GM12878 (cell line): ENCODE data around the gene CPA4. TPM values are rescaled to one million over a fixed set of nuclear protein-coding genes. Genes with fewer than 3 reads are reported as not detected.

ENCODE experiments used
- ATAC-seq: fragments of 200-7000 bp; cut with Tn5 transposase; 3 replicates; pipeline ENCODE4 v1.9.1; 2020; ENCODE audit warnings: mild to moderate bottlenecking, moderate library complexity
- BruUV-seq: library from RNA; stranded (reverse); fragments of 400-500 nt; replicated peaks from 2 replicates; lab custom pipeline; 2021; lab: Mats Ljungman, UMichigan
- CTCF ChIA-PET: fragments of 300-600 bp; sonication (Branson Sonifier 250); formaldehyde crosslinking; extraction: SDS; loops from one replicate; lab custom pipeline; 2021; ENCODE audit warnings: inconsistent platforms; lab: Yijun Ruan, JAX
- POLR2A ChIA-PET: fragments of 350-600 bp; formaldehyde crosslinking; extraction: SDS; loops from one replicate; lab custom pipeline; 2021; ENCODE audit warnings: inconsistent platforms; lab: Charles Lee
- RAD21 ChIA-PET: fragments of 300-600 bp; sonication (Branson Sonifier 250); formaldehyde crosslinking; loops from one replicate; lab custom pipeline; 2023; ENCODE audit warnings: antibody characterized with exemption; ENCODE audit not compliant: unreplicated experiment; lab: Charles Lee
- SMC1A ChIA-PET: fragments of 300-600 bp; sonication (Branson Sonifier 250); formaldehyde crosslinking; loops from one replicate; lab custom pipeline; 2023; ENCODE audit not compliant: unreplicated experiment, uncharacterized antibody; lab: Charles Lee
- DNase-seq: peaks from one replicate; pipeline ENCODE4 v3.0.0-alpha.2; 2011; ENCODE audit warnings: low read depth, low spot score
- FAIRE-seq: peaks from 3 replicates; lab custom pipeline; 2011; peaks lifted over from hg19 to GRCh38; lab: Jason Lieb, UNC
- H2AFZ ChIP-seq: 2 replicates; pipeline ENCODE4 v1.6.0; 2011; ENCODE audit warnings: low read depth, low read length, control low read depth; ENCODE audit not compliant: control insufficient read depth
- H3K27ac ChIP-seq: 2 replicates; pipeline ENCODE4 v1.5.1; 2011; ENCODE audit warnings: control low read depth; ENCODE audit not compliant: control insufficient read depth, insufficient read depth
- H3K27me3 ChIP-seq, 2 experiments: replicated peaks in 1 of 2; 2 replicates each; pipeline versions ENCODE4 v1.6.0 to v1.6.1; 2011; ENCODE audit warnings: low read length in 1 of 2; ENCODE audit not compliant: control insufficient read depth in 2 of 2, insufficient read depth in 2 of 2
- H3K36me3 ChIP-seq, 2 experiments: 2 replicates each; pipeline ENCODE4 v1.5.1; 2011; ENCODE audit warnings: low read length in 1 of 2; ENCODE audit not compliant: control insufficient read depth in 2 of 2, insufficient read depth in 2 of 2
- H3K4me1 ChIP-seq: 2 replicates; pipeline ENCODE4 v1.6.1; 2011; ENCODE audit warnings: mild to moderate bottlenecking, low read length, moderate library complexity, mixed read lengths; ENCODE audit not compliant: control insufficient read depth, insufficient read depth
- H3K4me2 ChIP-seq: 2 replicates; pipeline ENCODE4 v1.6.0; 2011; ENCODE audit warnings: control low read depth; ENCODE audit not compliant: control insufficient read depth, insufficient read depth
- H3K4me3 ChIP-seq: fragments of 200-600 bp; sonication (generic); 2 replicates; pipeline ENCODE4 v1.5.1; 2016
- H3K79me2 ChIP-seq: 2 replicates; pipeline ENCODE4 v1.6.0; 2011; ENCODE audit warnings: low read length; ENCODE audit not compliant: control insufficient read depth, insufficient read depth
- H3K9ac ChIP-seq: 2 replicates; pipeline ENCODE4 v1.8.0; 2011; ENCODE audit warnings: low read length, control low read depth, mixed read lengths; ENCODE audit not compliant: control insufficient read depth, insufficient read depth
- H3K9me3 ChIP-seq: replicated peaks from 3 replicates; pipeline ENCODE4 v1.5.1; 2011; ENCODE audit warnings: mild to moderate bottlenecking, low read length; ENCODE audit not compliant: control insufficient read depth, insufficient read depth
- H4K20me1 ChIP-seq: 2 replicates; pipeline ENCODE4 v1.6.0; 2011; ENCODE audit not compliant: control insufficient read depth, insufficient read depth
- CBX5 ChIP-seq: sonication (generic); IDR thresholded peaks from 2 replicates; pipeline ENCODE4 v1.6.1; 2016; ENCODE audit warnings: low read depth, moderate library complexity, mild to moderate bottlenecking, inconsistent platforms
- CHD4 ChIP-seq: fragments of 200-600 bp; sonication (generic); IDR thresholded peaks from 2 replicates; pipeline ENCODE4 v1.6.1; 2016; ENCODE audit warnings: mild to moderate bottlenecking
- ESRRA ChIP-seq: IDR thresholded peaks from 2 replicates; pipeline ENCODE4 v1.6.1; 2012; ENCODE audit warnings: mild to moderate bottlenecking, low read length, improper control_type of control experiment
- FOXK2 ChIP-seq: fragments of 450-650 bp; IDR thresholded peaks from 2 replicates; pipeline ENCODE4 v1.6.1; 2017; ENCODE audit warnings: mild to moderate bottlenecking, moderate library complexity
- MTA2 ChIP-seq: fragments of 450-650 bp; IDR thresholded peaks from 2 replicates; pipeline ENCODE4 v1.6.1; 2016; ENCODE audit warnings: low read depth, mild to moderate bottlenecking, moderate library complexity
- MYC ChIP-seq: IDR thresholded peaks from 2 replicates; pipeline ENCODE4 v1.6.1; 2011; ENCODE audit warnings: mild to moderate bottlenecking, low read length, moderate library complexity, inconsistent platforms; ENCODE audit not compliant: insufficient read depth, insufficient replicate concordance, insufficient read length, severe bottlenecking
- NFXL1 ChIP-seq: fragments of 450-650 bp; IDR thresholded peaks from 2 replicates; pipeline ENCODE4 v1.6.1; 2017; ENCODE audit warnings: antibody characterized with exemption, mild to moderate bottlenecking, borderline replicate concordance
- NKRF ChIP-seq: fragments of 450-650 bp; conservative IDR thresholded peaks from 2 replicates; pipeline ENCODE4 v1.6.1; 2017; ENCODE audit warnings: mild to moderate bottlenecking, moderate library complexity
- NR2C2 ChIP-seq: IDR thresholded peaks from 2 replicates; pipeline ENCODE4 v1.6.1; 2011; ENCODE audit warnings: borderline replicate concordance, low read depth; ENCODE audit not compliant: control insufficient read depth, insufficient read length
- NR2F1 ChIP-seq: fragments of 450-650 bp; conservative IDR thresholded peaks from 2 replicates; pipeline ENCODE4 v1.6.1; 2017; ENCODE audit warnings: mild to moderate bottlenecking
- PAX5 ChIP-seq: IDR thresholded peaks from 2 replicates; pipeline ENCODE4 v1.6.1; 2011; ENCODE audit warnings: low read depth, low read length, borderline replicate concordance
- POLR2AphosphoS5 ChIP-seq: IDR thresholded peaks from 2 replicates; pipeline ENCODE4 v1.6.1; 2011; ENCODE audit warnings: mild to moderate bottlenecking, low read length, inconsistent platforms
- SIX5 ChIP-seq: IDR thresholded peaks from 2 replicates; pipeline ENCODE4 v1.6.1; 2011; ENCODE audit warnings: mild to moderate bottlenecking, low read depth, low read length, moderate library complexity; ENCODE audit not compliant: severe bottlenecking
- ZBED1 ChIP-seq: IDR thresholded peaks from 2 replicates; pipeline ENCODE4 v1.6.1; 2016; ENCODE audit warnings: borderline replicate concordance
- ZNF24 ChIP-seq: fragments of 450-650 bp; IDR thresholded peaks from 2 replicates; pipeline ENCODE4 v1.6.1; 2017; ENCODE audit warnings: antibody characterized with exemption, mild to moderate bottlenecking
- WGBS: methylation state at CpG from one replicate; pipeline ENCODE4 v1.1.6; 2016; ENCODE audit warnings: low lambda C conversion rate; ENCODE audit not compliant: insufficient replicate concordance, insufficient coverage; ENCODE audit errors: missing lambda C conversion rate; 5-methylcytosine and 5-hydroxymethylcytosine counted together
- in situ Hi-C: fragments of 300-500 bp; cut with MboI; formaldehyde crosslinking; loops from 9 replicates; pipeline ENCODE4 v1.14.3; 2018; ENCODE audit warnings: mixed read lengths
- intact Hi-C: fragments of 100-400 bp; cut with micrococcal nuclease; formaldehyde crosslinking; loops from one replicate; pipeline ENCODE4 v1.14.2; 2022; ENCODE audit not compliant: unreplicated experiment
- polyA plus RNA-seq, 11 experiments: library from polyadenylated mRNA; depleted of rRNA in 4 of 11; unstranded in 6 of 11; stranded (reverse) in 5 of 11; fragments of >200 nt; fragmentation: Nextera tagmentation in 4 of 11; fragmentation: Illumina TruSeq in 1 of 11; extraction: Ambion mirVana in 4 of 11; extraction: Trizol in 1 of 11; gene quantifications; 1 replicate in 1 of 11; 2 replicates in 10 of 11; pipeline versions ENCODE4 v1.2.1 to v1.2.3, GENCODE V29; 2011 to 2016; ENCODE audit warnings: inconsistent platforms in 2 of 11, missing spikeins in 2 of 11, low read depth in 1 of 11
- total RNA-seq, 4 experiments: library from RNA; depleted of rRNA in 3 of 4; stranded (reverse); fragments of >200 nt in 3 of 4; fragmentation: Illumina TruSeq in 1 of 4; extraction: Trizol in 1 of 4; gene quantifications; 2 replicates each; pipeline versions ENCODE4 v1.2.1 to v1.2.3, GENCODE V29; 2013 to 2021
- TF ChIP-seq, protein P1 (sequence below): IDR thresholded peaks from 2 replicates; pipeline ENCODE4 v1.6.1; 2011; ENCODE audit warnings: borderline replicate concordance, low read depth, mild to moderate bottlenecking, moderate library complexity, mixed read lengths, low read length; ENCODE audit not compliant: insufficient read depth; ENCODE audit errors: extremely low read length
- TF ChIP-seq, protein P2 (sequence below): IDR thresholded peaks from 2 replicates; pipeline ENCODE4 v1.6.1; 2012; ENCODE audit warnings: improper control_type of control experiment, low read depth, low read length; ENCODE audit not compliant: insufficient replicate concordance

The CPA4 gene
- total and polyA plus RNA-seq, 10 of the 15 experiments (the other 5 are each of a cell fraction or from before 2014, with no cell fraction given): 0.05 to 0.35 (median 0.18) TPM; not detected in 1

DNA sequence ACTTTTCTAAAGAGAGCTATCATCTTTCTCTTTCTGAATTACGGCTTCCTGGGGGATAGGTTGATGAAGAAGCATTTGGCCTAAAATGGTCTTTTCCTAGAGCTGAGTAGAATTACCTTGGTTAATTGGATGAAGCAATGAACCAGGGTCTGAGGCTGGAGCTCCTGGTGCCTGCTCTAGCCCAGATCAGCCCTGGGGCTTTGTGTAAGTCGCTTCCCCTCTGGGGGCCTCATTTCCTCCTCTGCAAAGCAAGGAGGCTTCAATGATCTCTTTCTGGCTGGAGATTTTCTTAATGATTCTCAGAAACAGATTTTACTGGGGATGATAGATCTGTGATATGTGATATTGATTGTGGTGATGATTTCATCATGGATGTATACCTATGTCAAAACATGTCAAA lies 29.8 kb upstream of the CPA4 start:
- Histone ChIP-seq H3K27ac (no peak overlapping the region), H4K20me1 (no peaks in the 10 kb centered on the region), H3K4me3 (no peak overlapping the region), H3K4me1 (no peaks in the 10 kb centered on the region), H3K9me3 (no peaks in the 10 kb centered on the region), H3K9ac (no peak overlapping the region), H3K79me2 (no peaks in the 10 kb centered on the region), H3K4me2 (no peak overlapping the region), H3K36me3 (no peaks in the 10 kb centered on the region), H3K27me3 (no peaks in the 10 kb centered on the region; a peak in 1 of 4 replicates)
- ChIA-PET CTCF (interaction anchor here (2.3 kb wide), 1 partner anchor 19 kb away, joined by 7 read pairs; no protein-coding TSS in a partner anchor), RAD21 (no interaction called here)
- intact Hi-C loops: no loop called here
- DNase-seq: no peak
- no peak for TF ChIP-seq ESRRA
- no peak for TF ChIP-seq NR2F1
- TF ChIP-seq ZNF24: no peak
- TF ChIP-seq ZBED1: no peak
- TF ChIP-seq, protein P1, sequence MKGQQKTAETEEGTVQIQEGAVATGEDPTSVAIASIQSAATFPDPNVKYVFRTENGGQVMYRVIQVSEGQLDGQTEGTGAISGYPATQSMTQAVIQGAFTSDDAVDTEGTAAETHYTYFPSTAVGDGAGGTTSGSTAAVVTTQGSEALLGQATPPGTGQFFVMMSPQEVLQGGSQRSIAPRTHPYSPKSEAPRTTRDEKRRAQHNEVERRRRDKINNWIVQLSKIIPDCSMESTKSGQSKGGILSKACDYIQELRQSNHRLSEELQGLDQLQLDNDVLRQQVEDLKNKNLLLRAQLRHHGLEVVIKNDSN: no peak
- TF ChIP-seq FOXK2: no peak
- TF ChIP-seq, protein P2, sequence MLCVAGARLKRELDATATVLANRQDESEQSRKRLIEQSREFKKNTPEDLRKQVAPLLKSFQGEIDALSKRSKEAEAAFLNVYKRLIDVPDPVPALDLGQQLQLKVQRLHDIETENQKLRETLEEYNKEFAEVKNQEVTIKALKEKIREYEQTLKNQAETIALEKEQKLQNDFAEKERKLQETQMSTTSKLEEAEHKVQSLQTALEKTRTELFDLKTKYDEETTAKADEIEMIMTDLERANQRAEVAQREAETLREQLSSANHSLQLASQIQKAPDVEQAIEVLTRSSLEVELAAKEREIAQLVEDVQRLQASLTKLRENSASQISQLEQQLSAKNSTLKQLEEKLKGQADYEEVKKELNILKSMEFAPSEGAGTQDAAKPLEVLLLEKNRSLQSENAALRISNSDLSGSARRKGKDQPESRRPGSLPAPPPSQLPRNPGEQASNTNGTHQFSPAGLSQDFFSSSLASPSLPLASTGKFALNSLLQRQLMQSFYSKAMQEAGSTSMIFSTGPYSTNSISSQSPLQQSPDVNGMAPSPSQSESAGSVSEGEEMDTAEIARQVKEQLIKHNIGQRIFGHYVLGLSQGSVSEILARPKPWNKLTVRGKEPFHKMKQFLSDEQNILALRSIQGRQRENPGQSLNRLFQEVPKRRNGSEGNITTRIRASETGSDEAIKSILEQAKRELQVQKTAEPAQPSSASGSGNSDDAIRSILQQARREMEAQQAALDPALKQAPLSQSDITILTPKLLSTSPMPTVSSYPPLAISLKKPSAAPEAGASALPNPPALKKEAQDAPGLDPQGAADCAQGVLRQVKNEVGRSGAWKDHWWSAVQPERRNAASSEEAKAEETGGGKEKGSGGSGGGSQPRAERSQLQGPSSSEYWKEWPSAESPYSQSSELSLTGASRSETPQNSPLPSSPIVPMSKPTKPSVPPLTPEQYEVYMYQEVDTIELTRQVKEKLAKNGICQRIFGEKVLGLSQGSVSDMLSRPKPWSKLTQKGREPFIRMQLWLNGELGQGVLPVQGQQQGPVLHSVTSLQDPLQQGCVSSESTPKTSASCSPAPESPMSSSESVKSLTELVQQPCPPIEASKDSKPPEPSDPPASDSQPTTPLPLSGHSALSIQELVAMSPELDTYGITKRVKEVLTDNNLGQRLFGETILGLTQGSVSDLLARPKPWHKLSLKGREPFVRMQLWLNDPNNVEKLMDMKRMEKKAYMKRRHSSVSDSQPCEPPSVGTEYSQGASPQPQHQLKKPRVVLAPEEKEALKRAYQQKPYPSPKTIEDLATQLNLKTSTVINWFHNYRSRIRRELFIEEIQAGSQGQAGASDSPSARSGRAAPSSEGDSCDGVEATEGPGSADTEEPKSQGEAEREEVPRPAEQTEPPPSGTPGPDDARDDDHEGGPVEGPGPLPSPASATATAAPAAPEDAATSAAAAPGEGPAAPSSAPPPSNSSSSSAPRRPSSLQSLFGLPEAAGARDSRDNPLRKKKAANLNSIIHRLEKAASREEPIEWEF: no peak
- no peak for TF ChIP-seq MTA2
- TF ChIP-seq MYC: no peak
- no peak for TF ChIP-seq SIX5
- no peak for TF ChIP-seq PAX5
- no peak for TF ChIP-seq CHD4
- TF ChIP-seq POLR2AphosphoS5: no peak
- TF ChIP-seq NKRF: no peak
- no peak for TF ChIP-seq NR2C2
- TF ChIP-seq NFXL1: no peak
- no peak for TF ChIP-seq CBX5
- TF ChIP-seq, all 136 proteins: peak for 0
- no TSS peak for BruUV-seq
- SMC1A ChIA-PET: interaction anchor here (1.0 to 1.7 kb wide), 4 partner anchors 9 to 46 kb away, joined by 3 to 4 read pairs (median 4); partner anchors contain the start of gene CPA4
- FAIRE-seq: no peak
- in situ Hi-C loops: no loop called here
- POLR2A ChIA-PET: no interaction called here
- ATAC-seq: no peak
- H2AFZ ChIP-seq: no peak overlapping the region
- 47% methylated on average over 2 of the region's 2 CpGs for WGBS
